A673 (cell line): ENCODE measurements around the gene PHYH. TPM values are rescaled to one million over a fixed set of nuclear protein-coding genes. Genes with fewer than 3 reads are reported as not detected.

Experiments
- BruUV-seq: library from RNA; stranded (reverse); fragments of 400-500 nt; replicated peaks from 2 replicates; lab custom pipeline; 2021; lab: Mats Ljungman, UMichigan
- CTCF ChIA-PET: fragments of 300-600 bp; sonication (Branson Sonifier 250); formaldehyde crosslinking; loops from one replicate; lab custom pipeline; 2022; ENCODE audit warnings: antibody characterized with exemption; lab: Charles Lee
- POLR2A ChIA-PET: fragments of 300-600 bp; sonication (Branson Sonifier 250); formaldehyde crosslinking; loops from one replicate; lab custom pipeline; 2022; ENCODE audit warnings: antibody characterized with exemption; ENCODE audit not compliant: low non-redundant PET; lab: Charles Lee
- DNase-seq: peaks from one replicate; pipeline ENCODE4 v3.0.0-alpha.2; 2015; ENCODE audit warnings: low spot score
- H3K27ac ChIP-seq: fragments of 200-600 bp; sonication (generic); 2 replicates; pipeline ENCODE4 v1.5.1; 2016; ENCODE audit warnings: mixed run types, low read depth, mild to moderate bottlenecking, mixed read lengths, antibody characterized with exemption, low read length; ENCODE audit not compliant: poor library complexity, severe bottlenecking
- H3K27me3 ChIP-seq: fragments of 200-600 bp; sonication (generic); replicated peaks from 2 replicates; pipeline ENCODE4 v1.6.1; 2017; ENCODE audit warnings: mixed run types, low read depth, mild to moderate bottlenecking, mixed read lengths, antibody characterized with exemption, low read length; ENCODE audit not compliant: insufficient read depth, poor library complexity
- H3K36me3 ChIP-seq: fragments of 200-600 bp; sonication (generic); 2 replicates; pipeline ENCODE4 v1.6.1; 2016; ENCODE audit warnings: mixed run types, mild to moderate bottlenecking, mixed read lengths, antibody characterized with exemption, low read length; ENCODE audit not compliant: insufficient read depth, poor library complexity, severe bottlenecking
- H3K4me1 ChIP-seq: fragments of 200-600 bp; sonication (generic); 2 replicates; pipeline ENCODE4 v1.6.1; 2017; ENCODE audit warnings: mixed run types, mild to moderate bottlenecking, mixed read lengths, antibody characterized with exemption, low read length; ENCODE audit not compliant: insufficient read depth, poor library complexity, severe bottlenecking
- H3K4me3 ChIP-seq: fragments of 200-600 bp; sonication (generic); 2 replicates; pipeline ENCODE4 v1.5.1; 2016; ENCODE audit warnings: low read depth, mixed run types, mild to moderate bottlenecking, mixed read lengths, low read length; ENCODE audit not compliant: poor library complexity, severe bottlenecking
- H3K9me3 ChIP-seq: fragments of 200-600 bp; sonication (generic); 2 replicates; pipeline ENCODE4 v1.6.1; 2016; ENCODE audit warnings: mixed run types, low read depth, mild to moderate bottlenecking, mixed read lengths, antibody characterized with exemption, low read length; ENCODE audit not compliant: poor library complexity, severe bottlenecking
- EZH2 ChIP-seq: fragments of 200-600 bp; sonication (generic); IDR thresholded peaks from 2 replicates; pipeline ENCODE4 v1.6.1; 2017; ENCODE audit warnings: borderline replicate concordance, low read depth, mild to moderate bottlenecking, mixed read lengths, antibody characterized with exemption, low read length; ENCODE audit not compliant: poor library complexity, severe bottlenecking
- intact Hi-C: fragments of 100-400 bp; cut with micrococcal nuclease; formaldehyde crosslinking; loops from one replicate; pipeline ENCODE4 v1.10.0; 2022; ENCODE audit not compliant: unreplicated experiment
- total RNA-seq: library from RNA; stranded (reverse); gene quantifications from 2 replicates; pipeline ENCODE4 v1.2.3, GENCODE V29; 2021
- TF ChIP-seq, protein P1 (sequence below): fragments of 300-800, 200-600 bp; sonication (generic); conservative IDR thresholded peaks from 2 replicates; pipeline ENCODE4 v1.5.1; 2017; ENCODE audit warnings: low read depth, mild to moderate bottlenecking, antibody characterized with exemption, low read length, moderate library complexity, mixed read lengths

PHYH gene
- total RNA-seq, 1 experiment from 2014 or later: 5.1 TPM

DNA sequence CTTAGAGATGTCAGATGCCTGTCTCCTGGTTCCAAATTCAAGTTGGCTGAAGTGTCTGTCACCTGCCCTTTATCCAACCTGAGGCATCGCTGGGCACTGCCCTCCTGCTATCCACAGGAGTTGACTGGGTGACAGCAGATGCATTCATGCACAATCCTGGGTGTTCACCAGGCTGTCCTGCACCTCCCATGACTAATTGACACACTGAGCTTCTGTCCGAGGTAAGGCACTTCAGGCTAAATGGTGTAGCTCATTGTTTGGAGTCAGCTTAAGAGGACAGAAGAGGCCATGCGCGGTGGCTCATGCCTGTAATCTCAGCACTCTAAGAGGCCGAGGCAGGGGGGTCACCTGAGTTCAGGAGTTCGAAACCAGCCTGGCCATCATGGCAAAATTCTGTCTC, 68.1 kb downstream of the PHYH start:
- no peaks in the 10 kb centered on the region for H3K27me3 ChIP-seq
- no peak overlapping the region for H3K4me3 ChIP-seq
- no peak for DNase-seq
- H3K4me1 ChIP-seq: no peaks in the 10 kb centered on the region
- no peaks in the 10 kb centered on the region for H3K9me3 ChIP-seq
- BruUV-seq: no TSS peak
- no peak for TF ChIP-seq EZH2
- TF ChIP-seq, protein P1, sequence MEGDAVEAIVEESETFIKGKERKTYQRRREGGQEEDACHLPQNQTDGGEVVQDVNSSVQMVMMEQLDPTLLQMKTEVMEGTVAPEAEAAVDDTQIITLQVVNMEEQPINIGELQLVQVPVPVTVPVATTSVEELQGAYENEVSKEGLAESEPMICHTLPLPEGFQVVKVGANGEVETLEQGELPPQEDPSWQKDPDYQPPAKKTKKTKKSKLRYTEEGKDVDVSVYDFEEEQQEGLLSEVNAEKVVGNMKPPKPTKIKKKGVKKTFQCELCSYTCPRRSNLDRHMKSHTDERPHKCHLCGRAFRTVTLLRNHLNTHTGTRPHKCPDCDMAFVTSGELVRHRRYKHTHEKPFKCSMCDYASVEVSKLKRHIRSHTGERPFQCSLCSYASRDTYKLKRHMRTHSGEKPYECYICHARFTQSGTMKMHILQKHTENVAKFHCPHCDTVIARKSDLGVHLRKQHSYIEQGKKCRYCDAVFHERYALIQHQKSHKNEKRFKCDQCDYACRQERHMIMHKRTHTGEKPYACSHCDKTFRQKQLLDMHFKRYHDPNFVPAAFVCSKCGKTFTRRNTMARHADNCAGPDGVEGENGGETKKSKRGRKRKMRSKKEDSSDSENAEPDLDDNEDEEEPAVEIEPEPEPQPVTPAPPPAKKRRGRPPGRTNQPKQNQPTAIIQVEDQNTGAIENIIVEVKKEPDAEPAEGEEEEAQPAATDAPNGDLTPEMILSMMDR: no peak
- ChIA-PET POLR2A (no interaction called here), CTCF (no interaction called here)
- H3K27ac ChIP-seq: no peak overlapping the region
- no peaks in the 10 kb centered on the region for H3K36me3 ChIP-seq
- intact Hi-C loops: no loop called here

DNA sequence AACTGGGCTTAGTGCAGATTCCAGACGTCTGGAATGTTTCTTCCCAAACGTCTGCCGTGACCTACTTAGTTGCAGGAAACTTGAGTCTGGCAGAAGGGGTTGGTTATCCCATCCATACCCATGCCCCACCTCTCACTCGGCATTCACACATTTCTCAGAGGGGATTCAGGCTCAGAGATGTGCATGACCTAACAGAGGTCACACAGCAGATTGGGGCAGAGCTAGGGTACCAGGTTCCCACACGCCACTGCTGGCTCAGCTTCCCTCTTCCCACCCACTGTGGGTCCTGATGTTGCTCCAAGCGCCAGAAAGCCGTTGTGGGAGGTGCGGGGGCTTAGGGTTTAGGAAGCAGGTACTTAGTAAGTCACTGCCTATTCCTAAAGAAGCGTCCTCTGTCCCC, 68.7 kb downstream of the PHYH start:
- intact Hi-C loops: no loop called here
- POLR2A ChIA-PET: no interaction called here
- Histone ChIP-seq H3K9me3 (no peaks in the 10 kb centered on the region), H3K27ac (no peak overlapping the region), H3K27me3 (no peaks in the 10 kb centered on the region), H3K4me1 (no peaks in the 10 kb centered on the region), H3K36me3 (no peaks in the 10 kb centered on the region), H3K4me3 (no peak overlapping the region)
- no peak for TF ChIP-seq EZH2
- TF ChIP-seq, protein P1: no peak
- no TSS peak for BruUV-seq
- CTCF ChIA-PET: no interaction called here
- no peak for DNase-seq

Other genes with a start within 250 kb of the PHYH start
- 13.5 and 16.6 TPM in 2 replicates for gene OPTN, start 199.9 kb downstream of the PHYH start, total RNA-seq
- gene MCM10, start 138.5 kb downstream of the PHYH start, total RNA-seq: 89.3 and 97.5 TPM in 2 replicates
- gene UCMA, start 65.7 kb downstream of the PHYH start, total RNA-seq: not detected in 2 replicates
- 111 and 124 TPM in 2 replicates for gene SEPHS1, start 48.2 kb upstream of the PHYH start, total RNA-seq
- 14.8 and 19.5 TPM in 2 replicates for gene BEND7, start 228.9 kb upstream of the PHYH start, total RNA-seq